B cell (primary cell): ENCODE measurements around the gene PGLYRP1. TPM values are rescaled to one million over a fixed set of nuclear protein-coding genes. Genes with fewer than 3 reads are reported as not detected.

Experiments
- ATAC-seq: fragments of 200-7000 bp; cut with Tn5 transposase; one replicate; pipeline ENCODE4 v1.10.0; 2021; ENCODE audit warnings: low read depth, mild to moderate bottlenecking, moderate number of reproducible peaks, moderate library complexity
- CTCF ChIA-PET: fragments of 350-600 bp; sonication (Branson Sonifier 250); formaldehyde crosslinking; loops from one replicate; lab custom pipeline; 2021; ENCODE audit warnings: antibody characterized with exemption, inconsistent platforms; lab: Charles Lee
- POLR2A ChIA-PET: fragments of 350-600 bp; sonication (Branson Sonifier 250); formaldehyde crosslinking; loops from one replicate; lab custom pipeline; 2021; ENCODE audit warnings: antibody characterized with exemption; lab: Charles Lee
- DNase-seq: peaks from one replicate; pipeline ENCODE4 v3.0.0; 2013
- H2AFZ ChIP-seq: 2 replicates; pipeline ENCODE4 v1.6.1; 2012; ENCODE audit warnings: mild to moderate bottlenecking, low read depth, low read length; ENCODE audit not compliant: insufficient read depth, poor library complexity, severe bottlenecking
- H3K27ac ChIP-seq, 2 donors: 1 replicate in 1 of 2; 2 replicates in 1 of 2; pipeline ENCODE4 v1.5.1; 2012 to 2013; ENCODE audit warnings: low read length in 2 of 2, mild to moderate bottlenecking in 2 of 2, moderate library complexity in 1 of 2
- H3K27me3 ChIP-seq, 4 experiments: fragments of 200-600 bp in 1 of 4; sonication (generic) in 1 of 4; replicated peaks in 1 of 4; 1 replicate in 2 of 4; 2 replicates in 2 of 4; pipeline versions ENCODE4 v1.6.1 to v1.7.0; 2013 to 2016; ENCODE audit warnings: low read length in 3 of 4, mild to moderate bottlenecking in 2 of 4, mixed read lengths in 1 of 4, moderate library complexity in 1 of 4; ENCODE audit not compliant: insufficient read depth in 4 of 4, control insufficient read depth in 3 of 4; ENCODE audit errors: control extremely low read depth in 1 of 4
- H3K36me3 ChIP-seq, 2 experiments: replicated peaks in 1 of 2; 1 replicate in 1 of 2; 2 replicates in 1 of 2; pipeline versions ENCODE4 v1.6.1 to v1.7.1; 2013; ENCODE audit warnings: low read length in 1 of 2; ENCODE audit not compliant: insufficient read depth in 2 of 2, control insufficient read depth in 1 of 2; ENCODE audit errors: control extremely low read depth in 1 of 2, extremely low read depth in 1 of 2
- H3K4me1 ChIP-seq, 2 donors: fragments of 200-600 bp in 1 of 2; sonication (generic) in 1 of 2; 1 replicate in 1 of 2; 2 replicates in 1 of 2; pipeline versions ENCODE4 v1.5.1 to v1.6.1; 2013 to 2017; ENCODE audit warnings: low read length in 2 of 2; ENCODE audit not compliant: control insufficient read depth in 2 of 2, insufficient read depth in 2 of 2
- H3K4me2 ChIP-seq: replicated peaks from 2 replicates; pipeline ENCODE3; 2012; ENCODE audit warnings: mild to moderate bottlenecking, low read depth, low read length; ENCODE audit not compliant: poor library complexity, severe bottlenecking
- H3K4me3 ChIP-seq, 5 experiments: fragments of 200-600 bp in 1 of 5; sonication (generic) in 1 of 5; 1 replicate in 3 of 5; 2 replicates in 2 of 5; pipeline versions ENCODE4 v1.5.1 to v1.7.0; 2011 to 2016; ENCODE audit warnings: low read length in 4 of 5, mild to moderate bottlenecking in 4 of 5, low read depth in 2 of 5, control low read depth in 1 of 5, moderate library complexity in 1 of 5; ENCODE audit not compliant: insufficient read depth in 1 of 5; ENCODE audit errors: control extremely low read depth in 1 of 5, extremely low read depth in 1 of 5
- H3K79me2 ChIP-seq: fragments of 200-600 bp; sonication (generic); one replicate; pipeline ENCODE4 v1.6.0; 2016; ENCODE audit warnings: low read length; ENCODE audit not compliant: control insufficient read depth, insufficient read depth
- H3K9ac ChIP-seq: fragments of 200-600 bp; sonication (generic); 2 replicates; pipeline ENCODE4 v1.6.1; 2017; ENCODE audit warnings: mild to moderate bottlenecking, low read length, moderate library complexity
- H3K9me3 ChIP-seq, 3 donors: one replicate each; pipeline versions ENCODE4 v1.6.1 to v1.7.1; 2013; ENCODE audit warnings: low read length in 2 of 3; ENCODE audit not compliant: control insufficient read depth in 2 of 3, insufficient read depth in 1 of 3; ENCODE audit errors: control extremely low read depth in 1 of 3
- H4K20me1 ChIP-seq: 2 replicates; pipeline ENCODE4 v1.6.0; 2012; ENCODE audit warnings: mild to moderate bottlenecking, low read length; ENCODE audit not compliant: insufficient read depth, control insufficient read depth, poor library complexity, severe bottlenecking
- H3K27ac Mint-ChIP-seq: one replicate; pipeline ENCODE4 v1.8.0; 2021; ENCODE audit warnings: mixed read lengths
- H3K27me3 Mint-ChIP-seq: one replicate; pipeline ENCODE4 v1.8.0; 2021; ENCODE audit warnings: mixed read lengths
- H3K4me1 Mint-ChIP-seq: one replicate; pipeline ENCODE4 v1.8.0; 2021; ENCODE audit warnings: mixed read lengths
- H3K4me3 Mint-ChIP-seq: one replicate; pipeline ENCODE4 v1.8.0; 2021; ENCODE audit warnings: mixed read lengths
- H3K9me3 Mint-ChIP-seq: one replicate; pipeline ENCODE4 v1.8.0; 2022; ENCODE audit warnings: mixed read lengths; ENCODE audit not compliant: insufficient read depth
- CTCF ChIP-seq: fragments of 200-600 bp; IDR thresholded peaks from one replicate; pipeline ENCODE4 v1.8.0; 2022; ENCODE audit warnings: antibody characterized with exemption, mild to moderate bottlenecking
- EZH2 ChIP-seq: IDR thresholded peaks from 2 replicates; pipeline ENCODE4 v1.6.1; 2012; ENCODE audit warnings: borderline replicate concordance, low read depth, mild to moderate bottlenecking, moderate library complexity, low read length; ENCODE audit not compliant: insufficient read depth, poor library complexity, severe bottlenecking
- WGBS: methylation state at CpG from one replicate; pipeline ENCODE4 v1.1.5; 2013; ENCODE audit warnings: missing lambda C conversion rate; ENCODE audit not compliant: insufficient coverage; 5-methylcytosine and 5-hydroxymethylcytosine counted together
- intact Hi-C: fragments of 100-400 bp; cut with micrococcal nuclease; formaldehyde crosslinking; loops from one replicate; pipeline ENCODE4 v1.10.0; 2022
- polyA plus RNA-seq: library from polyadenylated mRNA; depleted of rRNA; stranded (reverse); fragments of >200 nt; gene quantifications from 2 replicates; pipeline ENCODE4 v1.2.3, GENCODE V29; 2012
- total RNA-seq, 2 donors: library from RNA; stranded (reverse); fragments of 120-200 nt in 1 of 2; gene quantifications; 1 replicate in 1 of 2; 2 replicates in 1 of 2; pipeline versions ENCODE4 v1.2.3 to v1.2.4, GENCODE V29; 2013 to 2022

PGLYRP1 gene
- total and polyA plus RNA-seq, 2 donors (not counting 1 experiment from before 2014, with no cell fraction given) = not detected

- Mint-ChIP-seq H3K4me1 (peaks cover 18% of the 10 kb centered on the region), H3K4me3 (no peak overlapping the region), H3K27me3 (peaks cover 22% of the 10 kb centered on the region), H3K9me3 (no peaks in the 10 kb centered on the region), H3K27ac (no peak overlapping the region)
- no peaks in the 10 kb centered on the region for H3K79me2 ChIP-seq
- CTCF ChIA-PET = interaction anchor here (0.7 to 4.9 kb wide), 5 partner anchors 9 to 382 kb away, joined by 3 to 28 read pairs (median 5); no protein-coding TSS in a partner anchor
- no peaks in the 10 kb centered on the region for H3K36me3 ChIP-seq
- intact Hi-C loops = loop anchor here (10.0 kb wide), 1 partner anchor 1586 kb away; the partner anchor contains the start of gene BICRA
- DNase-seq (no peak), ATAC-seq (no peak)
- H4K20me1 ChIP-seq = peaks cover 5% of the 10 kb centered on the region
- H3K9me3 ChIP-seq = peaks cover 0 to 18% (median 0%) of the 10 kb centered on the region in 3 donors
- H2AFZ ChIP-seq = no peak overlapping the region
- peaks cover 0 to 32% (median 16%) of the 10 kb centered on the region in 4 experiments for H3K27me3 ChIP-seq
- H3K9ac ChIP-seq = no peak overlapping the region
- H3K4me1 ChIP-seq = peaks cover 19 to 22% of the 10 kb centered on the region in 2 donors
- H3K4me2 ChIP-seq = no peak overlapping the region
- no peak overlapping the region for H3K27ac ChIP-seq
- TF ChIP-seq EZH2 = no peak
- TF ChIP-seq CTCF = no peak
- no peak overlapping the region for H3K4me3 ChIP-seq
- POLR2A ChIA-PET = no interaction called here
- WGBS = 85% methylated on average over 8 of the region's 13 CpGs
Observed at GRCh38 chr19:46019270-46019669, 3.6 kb downstream of the PGLYRP1 start.

GRCh38 chr19:46018729-46019251 lies 4.1 kb downstream of the PGLYRP1 start:
- H3K27ac Mint-ChIP-seq = no peak overlapping the region
- POLR2A ChIA-PET = no interaction called here

More at GRCh38 chr19:46018729-46019251, 4.1 kb downstream of the PGLYRP1 start:
- Mint-ChIP-seq H3K9me3 (no peaks in the 10 kb centered on the region), H3K27me3 (peaks cover 21% of the 10 kb centered on the region), H3K4me1 (peaks cover 18% of the 10 kb centered on the region), H3K4me3 (no peak overlapping the region)
- CTCF ChIA-PET = interaction anchor here (4.9 kb wide), 1 partner anchor 10 kb away, joined by 28 read pairs; no protein-coding TSS in a partner anchor
- Histone ChIP-seq H3K27me3 (peaks cover 0 to 35% (median 14%) of the 10 kb centered on the region in 4 experiments), H3K27ac (no peak overlapping the region), H3K9me3 (peaks cover 0 to 18% (median 0%) of the 10 kb centered on the region in 3 donors), H3K79me2 (no peaks in the 10 kb centered on the region), H3K4me2 (no peak overlapping the region), H2AFZ (no peak overlapping the region), H4K20me1 (peaks cover 6% of the 10 kb centered on the region), H3K36me3 (no peaks in the 10 kb centered on the region), H3K9ac (no peak overlapping the region), H3K4me3 (no peak overlapping the region), H3K4me1 (peaks cover 19 to 22% of the 10 kb centered on the region in 2 donors)
- ATAC-seq (no peak), DNase-seq (no peak)
- TF ChIP-seq EZH2 (no peak), CTCF (no peak)
- 97% methylated on average over 9 of the region's 10 CpGs for WGBS
- intact Hi-C loops = loop anchor here (10.0 kb wide), 1 partner anchor 1586 kb away; the partner anchor contains the start of gene BICRA
